ENCODE data around the gene CENPT.

CENPT gene

DNA sequence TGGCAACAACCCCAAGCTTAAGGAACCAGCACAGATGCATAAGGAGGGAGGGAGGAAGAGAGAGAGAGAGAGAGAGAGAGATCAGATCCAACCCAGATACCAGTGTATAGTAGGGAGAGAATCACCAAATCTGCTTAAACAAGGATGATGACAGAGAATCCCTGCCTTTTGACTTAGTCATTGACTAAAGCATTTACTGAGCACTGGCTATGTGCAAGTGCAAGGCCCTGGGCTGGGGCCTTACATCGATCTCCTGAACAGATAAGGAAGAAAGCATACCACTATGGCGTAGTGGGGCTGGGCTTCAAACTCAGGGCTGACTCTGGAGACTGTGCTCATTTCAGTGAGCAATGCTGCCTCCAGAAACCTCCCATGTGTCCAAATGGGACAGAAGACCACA, 25.0 kb downstream of the CENPT start:
- in situ Hi-C loops (cut with MboI; ENCODE audit: low pct_unique_long_range_greater_than_20kb, low sequenced_read_pairs, unreplicated experiment), result no loop called here
- no peak for TF ChIP-seq CTCF (IDR thresholded peaks at IDR 0.05; ENCODE audit: extremely low read depth, insufficient read depth, missing control alignments)
- no peak for DNase-seq (ENCODE audit: low spot score)

GRCh38 chr16:67820608-67821259, 26.8 kb downstream of the CENPT start:
- in situ Hi-C loops (cut with MboI; ENCODE audit: low pct_unique_long_range_greater_than_20kb, low sequenced_read_pairs, unreplicated experiment), result no loop called here
- no peak for TF ChIP-seq CTCF (IDR thresholded peaks at IDR 0.05; ENCODE audit: extremely low read depth, insufficient read depth, missing control alignments)
- DNase-seq (ENCODE audit: low spot score), result no peak

GRCh38 chr16:67814567-67814966, 32.9 kb downstream of the CENPT start:
- in situ Hi-C loops (cut with MboI; ENCODE audit: low pct_unique_long_range_greater_than_20kb, low sequenced_read_pairs, unreplicated experiment), result loop anchor here (10.0 kb wide), 1 partner anchor 140 kb away; no protein-coding TSS in a partner anchor
- no peak for TF ChIP-seq CTCF (IDR thresholded peaks at IDR 0.05; ENCODE audit: extremely low read depth, insufficient read depth, missing control alignments)
- no peak for DNase-seq (ENCODE audit: low spot score)

GRCh38 chr16:67811899-67812298, 35.6 kb downstream of the CENPT start:
- no peak for DNase-seq (ENCODE audit: low spot score)
- TF ChIP-seq CTCF (IDR thresholded peaks at IDR 0.05; ENCODE audit: extremely low read depth, insufficient read depth, missing control alignments), result no peak
- in situ Hi-C loops (cut with MboI; ENCODE audit: low pct_unique_long_range_greater_than_20kb, low sequenced_read_pairs, unreplicated experiment), result loop anchor here (10.0 kb wide), 1 partner anchor 137 kb away; no protein-coding TSS in a partner anchor

DNA sequence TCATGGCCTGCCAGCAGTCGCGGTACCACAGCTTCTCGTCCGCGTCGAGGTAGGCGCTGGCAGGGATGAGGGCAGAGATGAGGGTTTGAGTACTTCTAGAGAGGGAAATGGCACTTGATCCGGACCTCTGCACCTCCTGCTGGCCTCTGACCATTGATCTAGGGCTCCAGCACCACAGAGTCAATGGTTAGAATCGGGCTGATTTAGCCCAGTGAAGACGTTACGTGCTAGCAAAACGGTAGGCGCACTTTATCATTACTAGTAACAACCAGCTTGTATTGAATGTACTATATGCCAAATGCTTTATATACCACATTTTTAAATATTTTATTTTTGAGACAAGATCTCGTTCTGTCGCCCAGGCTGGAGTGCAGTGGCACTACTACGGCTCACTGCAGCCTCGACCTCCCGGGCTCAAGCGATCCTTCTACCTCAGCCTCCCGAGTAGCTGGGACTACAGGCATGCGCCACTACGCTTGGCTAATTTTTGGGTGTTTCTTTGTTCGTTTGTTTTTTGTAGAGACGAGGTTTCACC, 40.3 kb downstream of the CENPT start:
- peak; percentile 25 for TF ChIP-seq CTCF (IDR thresholded peaks at IDR 0.05; ENCODE audit: extremely low read depth, insufficient read depth, missing control alignments)
- in situ Hi-C loops (cut with MboI; ENCODE audit: low pct_unique_long_range_greater_than_20kb, low sequenced_read_pairs, unreplicated experiment), result no loop called here

DNA sequence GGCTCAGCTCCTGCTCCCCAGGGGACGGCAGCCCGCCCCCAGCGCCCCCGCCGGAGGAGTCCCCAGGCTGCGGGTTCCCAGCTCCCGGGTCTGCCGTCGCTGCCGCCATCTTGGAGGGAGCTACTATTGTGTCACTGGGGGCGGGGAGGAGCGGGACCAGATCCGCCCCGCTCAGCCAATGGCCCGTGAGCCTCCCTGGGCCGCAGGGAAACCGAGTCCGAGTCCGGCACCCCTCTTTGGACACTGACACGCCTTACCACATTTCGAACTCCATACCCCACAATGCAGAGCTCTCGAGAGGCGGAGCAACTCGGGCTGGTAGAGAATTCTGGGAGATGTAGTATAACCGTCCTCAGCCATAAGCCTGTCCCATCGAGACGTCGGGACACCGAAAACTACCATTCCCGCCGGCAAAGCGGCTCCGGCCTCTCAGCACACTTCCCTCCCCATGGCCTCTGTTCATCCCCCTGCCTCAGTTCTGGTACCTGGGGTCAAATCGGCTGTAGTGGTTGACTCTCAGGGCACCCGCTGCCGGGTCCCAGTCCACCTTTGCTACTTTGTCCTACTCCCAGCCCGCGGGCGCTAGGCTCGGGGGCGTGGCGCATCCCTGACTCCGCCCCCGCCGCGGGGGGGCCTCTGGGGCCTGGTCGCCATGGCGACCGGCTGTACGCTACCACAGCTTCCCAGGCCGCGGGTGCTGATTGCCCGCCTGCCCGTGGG, 40.9 kb downstream of the CENPT start, which contains the start of the genes RANBP10 and TSNAXIP1:
Gene RANBP10 (minus strand): TSS at position 133 of the 720 bp plus-strand sequence. CDS start 24 bp downstream, at position 109.
Gene TSNAXIP1 (plus strand): TSS at position 462 of the 720 bp plus-strand sequence. CDS start 261 bp downstream, outside the sequence.
- no peak for TF ChIP-seq CTCF (IDR thresholded peaks at IDR 0.05; ENCODE audit: extremely low read depth, insufficient read depth, missing control alignments)
- DNase-seq (ENCODE audit: low spot score), result peak; percentile 96
- in situ Hi-C loops (cut with MboI; ENCODE audit: low pct_unique_long_range_greater_than_20kb, low sequenced_read_pairs, unreplicated experiment), result no loop called here

More for the DNA sequence above, 40.3 kb downstream of the CENPT start:
- no peak for DNase-seq (ENCODE audit: low spot score)
